BLaER1 treated with 17β-estradiol and CSF1 and Interleukin-3, amounts not matched to agents 10 nM and 100 nM (cell line): ENCODE measurements around the gene SPDYE4.

Experiments
- H3K27ac ChIP-seq, 11 experiments: shearing (Covaris generic); formaldehyde crosslinking; 2 replicates each; pipeline ENCODE4 v1.8.1; 2022
- H3K27me3 ChIP-seq, 11 experiments: shearing (Covaris generic); formaldehyde crosslinking; 2 replicates each; pipeline ENCODE4 v1.8.1; 2022
- H3K36me3 ChIP-seq, 11 experiments: shearing (Covaris generic); formaldehyde crosslinking; 2 replicates each; pipeline ENCODE4 v1.8.1; 2022
- H3K4me1 ChIP-seq, 10 experiments: shearing (Covaris generic); formaldehyde crosslinking; 2 replicates each; pipeline ENCODE4 v1.8.1; 2022
- H3K4me2 ChIP-seq, 11 experiments: shearing (Covaris generic); formaldehyde crosslinking; 2 replicates each; pipeline ENCODE4 v1.8.1; 2022
- H3K4me3 ChIP-seq, 10 experiments: shearing (Covaris generic); formaldehyde crosslinking; 2 replicates each; pipeline ENCODE4 v1.8.1; 2022
- H3K9ac ChIP-seq, 11 experiments: shearing (Covaris generic); formaldehyde crosslinking; 2 replicates each; pipeline ENCODE4 v1.8.1; 2022
- H3K9me3 ChIP-seq, 11 experiments: shearing (Covaris generic); formaldehyde crosslinking; replicated peaks in 1 of 11; 2 replicates each; pipeline ENCODE4 v1.8.1; 2022
- H4K20me1 ChIP-seq, 11 experiments: shearing (Covaris generic); formaldehyde crosslinking; 2 replicates each; pipeline ENCODE4 v1.8.1; 2022
- Cebpa-rat ChIP-seq, 11 experiments: shearing (Covaris generic); IDR thresholded peaks; 2 replicates each; pipeline ENCODE4 v1.8.1; 2022

The SPDYE4 gene

GRCh38 chr17:8713878-8714277 lies 44.5 kb downstream of the SPDYE4 start:
- Histone ChIP-seq H3K36me3 (no peaks in the 10 kb centered on the region), H3K4me3 (no peak overlapping the region), H4K20me1 (no peaks in the 10 kb centered on the region), H3K27me3 (no peaks in the 10 kb centered on the region), H3K9ac (no peak overlapping the region), H3K9me3 (peaks cover 0 to 20% (median 13%) of the 10 kb centered on the region in 11 experiments; a peak in 18 of 22 replicates), H3K27ac (no peak overlapping the region), H3K4me2 (no peak overlapping the region), H3K4me1 (peaks cover 0 to 4% (median 0%) of the 10 kb centered on the region in 10 experiments; a peak in 5 of 20 replicates)
- no peak for TF ChIP-seq Cebpa-rat (IDR thresholded peaks at IDR 0.05)

- no peak overlapping the region for H3K4me2 ChIP-seq
- no peak overlapping the region for H3K27ac ChIP-seq
- H3K27me3 ChIP-seq = no peaks in the 10 kb centered on the region
- no peak overlapping the region for H3K9ac ChIP-seq
- no peaks in the 10 kb centered on the region for H3K36me3 ChIP-seq
- TF ChIP-seq Cebpa-rat (IDR thresholded peaks at IDR 0.05) = no peak
- no peak overlapping the region for H3K4me3 ChIP-seq
- H4K20me1 ChIP-seq = no peaks in the 10 kb centered on the region
- peaks cover 0 to 20% (median 13%) of the 10 kb centered on the region in 11 experiments; a peak in 18 of 22 replicates for H3K9me3 ChIP-seq
- H3K4me1 ChIP-seq = peaks cover 2 to 9% (median 4%) of the 10 kb centered on the region in 10 experiments
Observed at GRCh38 chr17:8713315-8713714, 45.0 kb downstream of the SPDYE4 start.

DNA sequence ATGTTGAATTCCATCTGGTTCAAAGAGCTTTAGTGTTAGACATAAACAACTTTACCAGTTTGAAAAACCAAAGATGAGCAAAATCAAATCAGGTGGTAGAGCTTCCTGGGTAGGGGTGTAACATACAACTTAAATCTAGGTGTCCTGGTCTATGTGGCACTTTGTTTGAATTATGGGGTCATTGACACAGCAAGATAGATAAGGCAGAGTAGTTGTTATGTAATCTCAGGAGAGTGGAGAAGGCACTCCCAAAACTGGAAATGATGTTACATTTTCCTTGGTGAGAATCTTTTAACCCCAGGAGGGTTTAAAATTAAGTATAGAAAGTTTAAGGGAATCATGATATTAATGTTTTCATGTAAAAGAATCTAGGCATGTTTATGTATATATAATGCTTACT lies 45.6 kb downstream of the SPDYE4 start:
- peak in 2 of 11 experiments; percentile 24 to 31; a peak in 2 of 22 replicates for TF ChIP-seq Cebpa-rat (IDR thresholded peaks at IDR 0.05)
- H3K9me3 ChIP-seq = peaks cover 0 to 15% (median 9%) of the 10 kb centered on the region in 11 experiments; a peak in 17 of 22 replicates
- H3K36me3 ChIP-seq = no peaks in the 10 kb centered on the region
- H3K4me2 ChIP-seq = no peak overlapping the region
- H4K20me1 ChIP-seq = no peaks in the 10 kb centered on the region
- H3K9ac ChIP-seq = no peak overlapping the region
- peaks cover 8 to 16% (median 10%) of the 10 kb centered on the region in 10 experiments for H3K4me1 ChIP-seq
- H3K27me3 ChIP-seq = no peaks in the 10 kb centered on the region
- no peak overlapping the region for H3K27ac ChIP-seq
- no peak overlapping the region for H3K4me3 ChIP-seq

- Histone ChIP-seq H4K20me1 (no peaks in the 10 kb centered on the region), H3K27ac (no peak overlapping the region), H3K36me3 (no peaks in the 10 kb centered on the region), H3K27me3 (no peaks in the 10 kb centered on the region), H3K4me1 (peaks cover 8 to 24% (median 17%) of the 10 kb centered on the region in 10 experiments), H3K4me3 (no peak overlapping the region), H3K9ac (no peak overlapping the region), H3K4me2 (no peak overlapping the region), H3K9me3 (0 out of 22 replicates have a peak, but pooled peaks cover 0 to 4% (median 0%) of the 10 kb centered on the region in 11 experiments)
- TF ChIP-seq Cebpa-rat (IDR thresholded peaks at IDR 0.05) = no peak
Observed at GRCh38 chr17:8711291-8711690, 47.1 kb downstream of the SPDYE4 start.

GRCh38 chr17:8710813-8711212 lies 47.5 kb downstream of the SPDYE4 start:
- H4K20me1 ChIP-seq = no peaks in the 10 kb centered on the region
- H3K4me2 ChIP-seq = no peak overlapping the region
- no peak overlapping the region for H3K4me3 ChIP-seq
- H3K27ac ChIP-seq = no peak overlapping the region
- no peak for TF ChIP-seq Cebpa-rat (IDR thresholded peaks at IDR 0.05)
- H3K9ac ChIP-seq = no peak overlapping the region
- 0 out of 22 replicates have a peak, but pooled peaks cover 0 to 4% (median 0%) of the 10 kb centered on the region in 11 experiments for H3K9me3 ChIP-seq
- H3K4me1 ChIP-seq = peaks cover 8 to 24% (median 17%) of the 10 kb centered on the region in 10 experiments
- no peaks in the 10 kb centered on the region for H3K27me3 ChIP-seq
- H3K36me3 ChIP-seq = no peaks in the 10 kb centered on the region

DNA sequence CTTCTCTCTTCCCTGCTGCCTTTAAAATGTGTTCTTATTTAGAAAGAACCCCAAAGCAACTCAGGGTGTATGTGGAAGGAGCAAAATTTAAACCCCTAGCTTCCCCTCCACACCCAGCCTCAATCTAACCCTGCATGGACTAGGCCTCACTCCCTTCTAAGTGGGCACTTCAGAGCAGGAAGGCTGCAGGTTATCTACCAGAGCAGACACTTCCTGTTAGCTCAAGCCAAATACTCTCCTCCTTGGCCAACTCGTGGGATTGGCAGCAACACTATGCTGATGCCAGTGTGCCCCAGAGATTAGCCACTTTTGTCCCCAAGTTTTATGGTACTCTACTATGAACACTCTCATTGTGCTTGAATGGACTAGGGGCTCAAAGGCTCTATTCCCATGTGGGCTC lies 49.3 kb downstream of the SPDYE4 start:
- Histone ChIP-seq H3K36me3 (no peaks in the 10 kb centered on the region), H3K9me3 (0 out of 22 replicates have a peak, but pooled peaks cover 0 to 4% (median 0%) of the 10 kb centered on the region in 11 experiments)

GRCh38 chr17:8708025-8708461 lies 50.3 kb downstream of the SPDYE4 start:
- H3K4me3 ChIP-seq = no peak overlapping the region
- peaks cover 3 to 13% (median 8%) of the 10 kb centered on the region in 11 experiments; a peak in 13 of 22 replicates for H3K9me3 ChIP-seq
- no peaks in the 10 kb centered on the region for H4K20me1 ChIP-seq
- H3K36me3 ChIP-seq = no peaks in the 10 kb centered on the region
- H3K27ac ChIP-seq = no peak overlapping the region
- peak overlapping the region; percentile 14 to 60 (median 51); a peak in 21 of 22 replicates for H3K4me2 ChIP-seq
- H3K4me1 ChIP-seq = peaks cover 8 to 26% (median 18%) of the 10 kb centered on the region in 10 experiments
- no peak overlapping the region for H3K9ac ChIP-seq
- no peaks in the 10 kb centered on the region for H3K27me3 ChIP-seq
- no peak for TF ChIP-seq Cebpa-rat (IDR thresholded peaks at IDR 0.05)

More for the DNA sequence above, 49.3 kb downstream of the SPDYE4 start:
- H3K4me2 ChIP-seq = peak overlapping the region in 3 of 11 experiments; percentile 8 to 30 (median 11); a peak in 5 of 22 replicates
- peaks cover 8 to 24% (median 17%) of the 10 kb centered on the region in 10 experiments for H3K4me1 ChIP-seq
- H3K9ac ChIP-seq = no peak overlapping the region
- H4K20me1 ChIP-seq = no peaks in the 10 kb centered on the region
- no peak overlapping the region for H3K4me3 ChIP-seq
- H3K27ac ChIP-seq = no peak overlapping the region
- no peaks in the 10 kb centered on the region for H3K27me3 ChIP-seq
- TF ChIP-seq Cebpa-rat (IDR thresholded peaks at IDR 0.05) = no peak

DNA sequence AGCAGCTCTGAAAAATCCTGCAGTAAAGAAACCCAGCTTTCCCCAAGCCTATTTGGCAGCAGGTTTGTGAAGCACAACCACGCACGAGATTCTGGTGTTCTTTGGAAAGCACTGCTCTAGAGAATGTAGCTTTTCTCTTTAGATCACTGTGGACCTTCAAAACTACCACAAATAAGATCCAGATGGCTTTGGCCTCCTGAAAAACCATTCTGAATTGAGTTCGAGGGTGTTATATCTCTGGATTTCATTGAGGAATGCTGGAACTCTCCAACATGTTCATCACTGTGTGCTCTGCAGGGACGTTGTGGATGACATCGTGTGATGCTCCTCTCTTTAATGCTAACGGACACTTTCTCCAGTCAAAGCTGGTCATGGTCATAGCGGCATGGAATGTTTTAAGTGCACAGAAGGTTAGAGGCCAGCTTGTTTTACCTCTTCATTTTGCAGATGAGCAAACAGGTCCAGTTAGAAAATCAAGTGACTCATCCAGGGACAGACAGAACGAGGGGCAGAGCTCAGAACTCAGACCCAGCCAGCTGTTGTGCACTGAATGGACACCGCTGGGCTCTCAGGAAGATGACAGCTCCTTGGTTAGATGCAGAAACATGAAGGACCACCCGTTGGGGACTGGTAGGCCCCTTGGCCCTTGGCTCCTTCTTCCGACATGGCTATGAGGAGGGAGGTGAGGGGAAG lies 50.9 kb downstream of the SPDYE4 start:
- no peak overlapping the region for H3K9ac ChIP-seq
- peak overlapping the region; percentile 14 to 60 (median 51); a peak in 19 of 22 replicates for H3K4me2 ChIP-seq
- no peaks in the 10 kb centered on the region for H4K20me1 ChIP-seq
- no peak for TF ChIP-seq Cebpa-rat (IDR thresholded peaks at IDR 0.05)
- H3K27ac ChIP-seq = no peak overlapping the region
- no peaks in the 10 kb centered on the region for H3K27me3 ChIP-seq
- peaks cover 5 to 15% (median 10%) of the 10 kb centered on the region in 11 experiments; a peak in 13 of 22 replicates for H3K9me3 ChIP-seq
- H3K4me1 ChIP-seq = peaks cover 11 to 32% (median 22%) of the 10 kb centered on the region in 10 experiments
- no peak overlapping the region for H3K4me3 ChIP-seq
- H3K36me3 ChIP-seq = no peaks in the 10 kb centered on the region

GRCh38 chr17:8706431-8706830 lies 51.9 kb downstream of the SPDYE4 start:
- TF ChIP-seq Cebpa-rat (IDR thresholded peaks at IDR 0.05) = no peak
- Histone ChIP-seq H3K9me3 (peaks cover 5 to 15% (median 10%) of the 10 kb centered on the region in 11 experiments; a peak in 13 of 22 replicates), H3K4me2 (no peak overlapping the region), H3K4me1 (peaks cover 21 to 43% (median 32%) of the 10 kb centered on the region in 10 experiments), H3K36me3 (no peaks in the 10 kb centered on the region), H4K20me1 (no peaks in the 10 kb centered on the region), H3K4me3 (no peak overlapping the region), H3K9ac (no peak overlapping the region), H3K27ac (no peak overlapping the region), H3K27me3 (no peaks in the 10 kb centered on the region)
